Measurements from ENCODE around the gene GPC6.

Gene GPC6

GRCh38 chr13:93834051-93834450 lies 607.4 kb downstream of the GPC6 start:
- DNase-seq (ENCODE audit: low read depth in 2 of 2) = no peak

GRCh38 chr13:93843082-93843481 lies 616.5 kb downstream of the GPC6 start:
- no peak for DNase-seq (ENCODE audit: low read depth in 2 of 2)

DNA sequence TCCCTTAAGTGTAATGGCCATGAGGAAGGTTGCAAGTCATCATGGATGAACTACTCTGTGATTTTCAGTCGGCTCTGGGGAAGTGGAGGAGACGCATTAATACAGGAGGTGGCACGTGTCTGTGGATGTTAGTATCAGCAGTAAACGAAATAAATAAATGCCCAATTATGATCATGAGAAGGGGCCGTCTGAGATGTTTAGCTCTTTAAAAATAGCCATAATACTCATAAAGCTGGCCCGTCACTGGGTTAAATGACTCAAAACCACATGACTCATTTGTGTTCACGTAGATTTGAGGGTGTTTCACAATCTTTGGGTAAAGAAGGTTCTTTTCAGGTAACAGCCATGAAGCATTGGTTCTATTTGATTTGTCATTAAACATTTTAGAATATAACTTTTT lies 620.6 kb downstream of the GPC6 start:
- no peak for DNase-seq (ENCODE audit: low read depth in 2 of 2)

- DNase-seq (ENCODE audit: low read depth in 2 of 2) = no peak
Measured at GRCh38 chr13:93848247-93848646, 621.6 kb downstream of the GPC6 start.

- DNase-seq (ENCODE audit: low read depth in 2 of 2) = no peak
Measured at GRCh38 chr13:93851236-93851635, 624.6 kb downstream of the GPC6 start.

- DNase-seq (ENCODE audit: low read depth in 2 of 2) = no peak
Measured at GRCh38 chr13:93853912-93854311, 627.3 kb downstream of the GPC6 start.

DNA sequence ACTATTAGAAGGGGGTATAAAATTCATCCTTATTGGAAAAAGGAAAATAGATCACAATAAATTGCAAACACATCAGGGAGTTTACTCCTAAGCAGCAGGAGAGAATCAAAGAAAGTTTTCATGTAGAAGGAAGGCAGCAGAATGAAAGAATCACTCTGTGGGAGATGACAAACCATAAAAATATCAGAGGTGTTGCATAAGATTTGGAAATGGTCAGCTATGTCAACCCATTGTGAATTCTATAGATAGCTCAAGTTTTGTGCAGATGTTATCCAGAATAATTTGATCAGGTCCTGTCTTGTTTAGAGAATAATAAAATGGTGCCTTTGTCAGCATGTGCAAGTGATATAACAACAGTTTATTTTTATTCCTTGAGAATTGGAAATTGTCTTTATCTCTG lies 630.5 kb downstream of the GPC6 start:
- DNase-seq (ENCODE audit: low read depth in 2 of 2) = no peak

DNA sequence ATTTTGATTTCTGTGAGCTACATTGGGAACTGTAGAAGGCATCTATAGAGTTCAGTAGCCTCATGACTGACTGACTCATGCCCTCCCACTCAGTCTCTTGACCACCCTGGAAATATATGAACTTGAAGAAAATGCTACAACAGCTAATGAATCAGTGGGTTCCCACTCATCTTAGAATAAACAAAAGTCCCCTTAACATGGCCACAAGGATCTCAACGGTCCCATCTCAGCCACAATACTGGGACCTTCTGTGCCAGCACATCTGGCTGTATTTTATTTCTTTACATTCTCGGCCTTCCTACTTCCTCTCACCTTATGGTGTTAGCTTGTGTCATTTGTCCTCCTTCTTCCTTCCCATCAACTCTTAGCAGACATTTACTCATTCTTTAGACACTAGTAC lies 633.1 kb downstream of the GPC6 start:
- DNase-seq (ENCODE audit: low read depth in 2 of 2) = no peak

GRCh38 chr13:93861818-93862217 lies 635.2 kb downstream of the GPC6 start:
- DNase-seq (ENCODE audit: low read depth in 2 of 2) = no peak

GRCh38 chr13:93862259-93862658 lies 635.7 kb downstream of the GPC6 start:
- no peak for DNase-seq (ENCODE audit: low read depth in 2 of 2)

DNA sequence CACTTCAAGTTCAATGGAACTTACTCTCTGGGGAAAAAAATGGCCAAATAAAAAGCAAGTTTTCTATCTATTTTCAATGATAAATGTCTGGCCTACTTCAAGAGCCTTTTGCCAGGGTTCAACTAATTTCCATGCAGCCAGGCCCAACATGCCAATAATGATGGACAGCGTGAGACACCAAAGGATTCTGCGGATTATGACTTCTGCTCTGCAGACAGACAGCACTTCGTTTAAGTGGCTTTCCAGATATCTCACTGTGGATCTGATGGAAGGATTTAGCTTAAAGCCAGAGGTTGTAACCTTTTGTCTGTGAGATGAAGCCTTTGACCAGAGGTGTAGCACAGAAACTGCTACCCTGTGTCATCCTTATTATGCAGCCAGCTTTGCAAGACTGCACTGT lies 638.6 kb downstream of the GPC6 start:
- no peak for DNase-seq (ENCODE audit: low read depth in 2 of 2)

DNA sequence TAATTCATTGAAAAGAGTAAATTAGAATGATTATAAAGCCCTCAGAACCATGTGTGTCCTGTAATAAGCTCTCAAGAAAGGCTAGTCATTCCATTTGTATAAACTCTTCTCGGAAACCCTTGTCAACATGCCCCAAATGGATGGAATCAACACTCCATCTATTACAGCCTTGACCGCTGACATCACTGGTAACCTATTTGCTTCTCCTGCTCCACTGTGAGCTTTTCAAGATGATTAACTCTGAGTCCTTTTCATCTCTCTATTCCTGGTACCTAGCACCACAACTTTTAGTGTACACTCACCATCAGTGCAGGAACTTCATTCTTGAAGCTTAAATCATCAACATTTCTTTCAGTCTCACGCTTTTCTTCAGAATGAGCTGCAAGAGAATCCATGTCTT lies 640.9 kb downstream of the GPC6 start:
- DNase-seq (ENCODE audit: low read depth in 2 of 2) = no peak

DNA sequence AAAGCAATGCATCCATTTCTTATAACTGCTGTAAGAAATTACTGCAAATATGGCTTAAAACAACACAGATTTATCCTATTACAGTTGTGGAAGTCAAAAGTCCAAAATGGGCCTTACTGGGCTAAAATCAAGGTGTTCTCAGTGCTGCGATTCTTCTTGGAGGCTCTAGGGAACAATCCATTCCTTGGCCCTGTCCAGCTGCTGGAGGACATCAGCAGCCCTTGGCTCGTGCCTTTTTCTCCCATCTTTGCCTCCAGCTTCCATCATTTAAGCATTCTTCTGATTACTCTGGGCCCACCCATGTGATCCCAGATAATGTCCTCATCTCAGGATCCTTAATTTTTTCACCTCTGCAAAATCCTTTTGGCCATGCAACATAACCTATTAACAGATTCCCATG lies 645.8 kb downstream of the GPC6 start:
- DNase-seq (ENCODE audit: low read depth in 2 of 2) = no peak

DNA sequence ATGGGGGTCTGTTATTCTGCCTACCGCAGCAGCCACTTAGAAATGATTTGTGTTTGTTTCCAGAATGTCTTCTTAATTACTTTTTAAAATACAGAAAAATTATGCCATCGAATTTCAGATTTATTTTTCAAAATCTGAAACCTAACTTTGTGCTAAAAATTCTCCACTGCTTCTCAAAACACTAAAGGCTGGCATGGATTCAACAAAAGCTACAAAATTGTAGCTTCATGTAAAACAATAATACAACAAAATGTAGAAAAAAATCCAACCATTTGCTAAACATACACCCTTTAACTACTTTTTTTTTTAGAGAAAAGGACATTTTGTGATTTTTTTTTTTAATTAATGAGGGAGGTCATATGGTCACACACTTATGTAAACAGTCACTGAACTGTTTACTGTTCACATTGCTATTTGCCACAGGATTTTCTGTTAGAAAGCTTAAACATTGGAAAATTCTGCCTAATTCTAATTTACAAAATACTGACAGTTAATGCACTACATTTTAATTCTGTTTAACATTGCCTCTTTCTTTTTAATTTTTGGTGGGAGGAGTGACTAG lies 646.3 kb downstream of the GPC6 start:
- DNase-seq (ENCODE audit: low read depth in 2 of 2) = no peak

- DNase-seq (ENCODE audit: low read depth in 2 of 2) = no peak
Measured at GRCh38 chr13:93875547-93875946, 648.9 kb downstream of the GPC6 start.

- DNase-seq (ENCODE audit: low read depth in 2 of 2) = no peak
Measured at GRCh38 chr13:93876236-93876635, 649.6 kb downstream of the GPC6 start.

GRCh38 chr13:93878675-93879074 lies 652.1 kb downstream of the GPC6 start:
- no peak for DNase-seq (ENCODE audit: low read depth in 2 of 2)

- DNase-seq (ENCODE audit: low read depth in 2 of 2) = no peak
Measured at GRCh38 chr13:93881411-93881810, 654.8 kb downstream of the GPC6 start.

DNA sequence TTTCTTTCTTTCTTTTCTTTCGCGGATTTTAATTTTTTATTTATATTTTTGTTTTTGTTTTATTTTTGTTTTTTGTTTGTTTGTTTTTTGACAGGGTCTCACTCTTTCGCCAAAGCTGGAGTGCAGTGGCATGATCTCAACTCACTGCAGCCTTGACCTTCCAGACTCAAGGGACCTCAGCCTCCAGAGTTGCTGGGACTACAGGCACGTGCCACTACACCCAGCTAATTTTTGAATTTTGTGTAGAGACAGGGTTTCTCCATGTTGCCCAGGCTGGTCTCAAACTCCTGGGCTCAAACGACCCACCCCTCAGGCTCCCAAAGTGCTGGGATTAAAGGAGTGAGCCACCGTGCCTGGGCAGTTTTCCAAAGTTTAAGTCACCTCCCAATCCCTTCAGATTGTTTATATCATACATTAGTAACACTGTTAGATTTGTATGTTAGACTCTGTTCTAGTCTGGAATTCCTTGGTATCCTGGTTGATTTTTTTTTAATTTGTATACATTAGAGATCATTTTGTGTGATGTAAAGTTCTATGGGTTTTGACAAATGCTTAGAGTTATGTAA lies 655.6 kb downstream of the GPC6 start:
- DNase-seq (ENCODE audit: low read depth in 2 of 2) = no peak

DNA sequence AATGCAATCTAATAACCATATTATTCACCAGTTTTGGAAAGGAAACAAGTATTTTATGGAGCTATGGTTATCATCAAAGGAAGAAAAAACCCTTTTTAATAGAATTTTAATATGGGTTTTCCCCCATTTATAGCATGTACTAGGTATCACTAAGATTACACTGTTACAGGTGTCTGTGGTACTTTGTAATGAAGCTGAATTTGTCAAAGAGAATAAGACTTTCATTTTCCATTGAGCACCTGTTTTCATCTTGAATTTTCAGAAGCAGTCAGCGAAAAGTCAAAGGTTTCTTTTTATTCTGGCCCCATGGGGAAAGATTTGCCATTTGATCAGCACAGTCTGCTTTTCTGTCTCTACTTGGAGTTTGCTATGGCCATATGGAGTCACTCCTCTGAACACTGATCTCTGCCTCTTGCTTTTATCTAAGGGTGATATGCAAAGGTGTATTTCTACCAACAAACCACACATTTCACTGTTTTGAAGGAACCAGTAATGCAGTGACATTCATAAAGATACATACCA lies 662.9 kb downstream of the GPC6 start:
- no peak for DNase-seq (ENCODE audit: low read depth in 2 of 2)

GRCh38 chr13:93899981-93900380 lies 673.4 kb downstream of the GPC6 start:
- no peak for DNase-seq (ENCODE audit: low read depth in 2 of 2)

- no peak for DNase-seq (ENCODE audit: low read depth in 2 of 2)
Measured at GRCh38 chr13:93900731-93901130, 674.1 kb downstream of the GPC6 start.

GRCh38 chr13:93903909-93904308 lies 677.3 kb downstream of the GPC6 start:
- DNase-seq (ENCODE audit: low read depth in 2 of 2) = no peak

GRCh38 chr13:93915269-93915809 lies 688.7 kb downstream of the GPC6 start:
- DNase-seq (ENCODE audit: low read depth in 2 of 2) = no peak
